MV-4-11 (cell line): Measurements from ENCODE around the gene IVL.

ENCODE experiments used
- DNase-seq: peaks from one replicate; lab custom pipeline; 2025; lab: John Stamatoyannopoulos, UW

Gene IVL

GRCh38 chr1:152886758-152887409, 21.5 kb upstream of the IVL start:
- DNase-seq: no peak

- no peak for DNase-seq
Measured at GRCh38 chr1:152888126-152888525, 20.2 kb upstream of the IVL start.

- no peak for DNase-seq
Measured at GRCh38 chr1:152899027-152899426, 9.3 kb upstream of the IVL start.

- no peak for DNase-seq
Measured at GRCh38 chr1:152899883-152900282, 8.5 kb upstream of the IVL start.

- DNase-seq: no peak
Measured at GRCh38 chr1:152901631-152902030, 6.7 kb upstream of the IVL start.

GRCh38 chr1:152902636-152903035, 5.7 kb upstream of the IVL start:
- no peak for DNase-seq

GRCh38 chr1:152904688-152905440, 3.5 kb upstream of the IVL start:
- DNase-seq: no peak

- no peak for DNase-seq
Measured at GRCh38 chr1:152906023-152906565, 2.3 kb upstream of the IVL start.

- no peak for DNase-seq
Measured at GRCh38 chr1:152909206-152909605, 860 bp downstream of the IVL start.

- DNase-seq: no peak
Measured at GRCh38 chr1:152912471-152912870, 4.1 kb downstream of the IVL start.

GRCh38 chr1:152912900-152913299, 4.6 kb downstream of the IVL start:
- DNase-seq: no peak

GRCh38 chr1:152917794-152918193, 9.4 kb downstream of the IVL start:
- no peak for DNase-seq

GRCh38 chr1:152919071-152919470, 10.7 kb downstream of the IVL start:
- DNase-seq: no peak

- DNase-seq: no peak
Measured at GRCh38 chr1:152924191-152924590, 15.8 kb downstream of the IVL start.

GRCh38 chr1:152926091-152926490, 17.7 kb downstream of the IVL start:
- DNase-seq: no peak

- no peak for DNase-seq
Measured at GRCh38 chr1:152928671-152929070, 20.3 kb downstream of the IVL start.

- DNase-seq: no peak
Measured at GRCh38 chr1:152932170-152932811, 23.9 kb downstream of the IVL start.

GRCh38 chr1:152933196-152933595, 24.9 kb downstream of the IVL start:
- no peak for DNase-seq

- DNase-seq: no peak
Measured at GRCh38 chr1:152940614-152941013, 32.3 kb downstream of the IVL start.

GRCh38 chr1:152941037-152941711, 32.8 kb downstream of the IVL start:
- DNase-seq: no peak

- DNase-seq: no peak
Measured at GRCh38 chr1:152942161-152942560, 33.8 kb downstream of the IVL start.

- DNase-seq: no peak
Measured at GRCh38 chr1:152946248-152946647, 37.9 kb downstream of the IVL start.
